ENCODE data around the gene PIGK. TPM values are rescaled to one million over a fixed set of nuclear protein-coding genes. Genes with fewer than 3 reads are reported as not detected.
A peak's percentile ranks its signal among the peaks of the same experiment; 100 is the strongest.

PIGK gene
- total RNA-seq, 2 experiments from 2014 or later: 8.6 to 17.4 TPM

DNA sequence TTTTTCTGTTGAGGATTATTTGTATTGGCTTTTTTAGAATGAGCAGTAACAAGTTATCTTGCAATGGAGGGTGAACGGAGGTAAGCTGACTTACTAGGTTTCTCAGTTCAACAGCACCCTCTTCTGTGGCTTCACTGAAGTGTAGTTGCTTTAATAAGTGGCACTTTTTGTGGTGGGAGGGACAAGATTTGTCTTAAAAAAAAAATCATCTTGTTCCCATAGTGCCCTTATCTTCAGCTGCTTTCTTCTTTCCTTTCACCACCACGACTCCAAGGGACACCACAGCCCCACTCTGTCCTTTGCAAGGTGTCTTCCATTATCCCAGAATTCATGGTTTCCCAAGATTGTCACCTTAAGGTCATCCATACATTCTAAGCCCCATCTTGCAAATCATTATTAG is 92.9 kb downstream of the PIGK start:
- no peak overlapping the region for H2AFZ ChIP-seq (ENCODE audit: low read length)
- H3K4me2 ChIP-seq (ENCODE audit: low read length): no peak overlapping the region
- H3K79me2 ChIP-seq (ENCODE audit: insufficient read depth, low read depth, low read length): no peaks in the 10 kb centered on the region
- H4K20me1 ChIP-seq (ENCODE audit: insufficient read depth, low read length): no peaks in the 10 kb centered on the region
- peak; percentile 31 for DNase-seq (ENCODE audit: low spot score)
- H3K9me2 ChIP-seq (ENCODE audit: insufficient read depth, low read length): no peaks in the 10 kb centered on the region
- no peak overlapping the region for H3K27ac ChIP-seq (ENCODE audit: low read depth, low read length, poor library complexity, severe bottlenecking)
- no peaks in the 10 kb centered on the region for H3K36me3 ChIP-seq (ENCODE audit: insufficient read depth, low read length)
- POLR2A ChIA-PET: no interaction called here
- no peaks in the 10 kb centered on the region for H3K9me3 ChIP-seq (ENCODE audit: low read length)
- no peaks in the 10 kb centered on the region for H3K4me1 ChIP-seq (ENCODE audit: insufficient read depth, low read length, poor library complexity, severe bottlenecking)
- CTCF ChIA-PET (ENCODE audit: unreplicated experiment): no interaction called here
- H3K4me3 ChIP-seq (ENCODE audit: low read depth, low read length, poor library complexity, severe bottlenecking): no peak overlapping the region
- TF ChIP-seq EZH2phosphoT487 (IDR thresholded peaks at IDR 0.05; ENCODE audit: borderline replicate concordance, low read depth, low read length): no peak
- TF ChIP-seq, protein P1, sequence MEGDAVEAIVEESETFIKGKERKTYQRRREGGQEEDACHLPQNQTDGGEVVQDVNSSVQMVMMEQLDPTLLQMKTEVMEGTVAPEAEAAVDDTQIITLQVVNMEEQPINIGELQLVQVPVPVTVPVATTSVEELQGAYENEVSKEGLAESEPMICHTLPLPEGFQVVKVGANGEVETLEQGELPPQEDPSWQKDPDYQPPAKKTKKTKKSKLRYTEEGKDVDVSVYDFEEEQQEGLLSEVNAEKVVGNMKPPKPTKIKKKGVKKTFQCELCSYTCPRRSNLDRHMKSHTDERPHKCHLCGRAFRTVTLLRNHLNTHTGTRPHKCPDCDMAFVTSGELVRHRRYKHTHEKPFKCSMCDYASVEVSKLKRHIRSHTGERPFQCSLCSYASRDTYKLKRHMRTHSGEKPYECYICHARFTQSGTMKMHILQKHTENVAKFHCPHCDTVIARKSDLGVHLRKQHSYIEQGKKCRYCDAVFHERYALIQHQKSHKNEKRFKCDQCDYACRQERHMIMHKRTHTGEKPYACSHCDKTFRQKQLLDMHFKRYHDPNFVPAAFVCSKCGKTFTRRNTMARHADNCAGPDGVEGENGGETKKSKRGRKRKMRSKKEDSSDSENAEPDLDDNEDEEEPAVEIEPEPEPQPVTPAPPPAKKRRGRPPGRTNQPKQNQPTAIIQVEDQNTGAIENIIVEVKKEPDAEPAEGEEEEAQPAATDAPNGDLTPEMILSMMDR (conservative IDR thresholded peaks at IDR 0.05; ENCODE audit: low read length): peak; percentile 65
- intact Hi-C loops (cut with micrococcal nuclease; ENCODE audit: unreplicated experiment): loop anchor here (5.0 kb wide), 1 partner anchor 974 kb away; no protein-coding TSS in a partner anchor
- BruUV-seq (replicated peaks): no TSS peak

- Histone ChIP-seq H3K79me2 (ENCODE audit: insufficient read depth, low read depth, low read length) (no peaks in the 10 kb centered on the region), H2AFZ (ENCODE audit: low read length) (no peak overlapping the region), H3K9me2 (ENCODE audit: insufficient read depth, low read length) (no peaks in the 10 kb centered on the region), H3K4me3 (ENCODE audit: low read depth, low read length, poor library complexity, severe bottlenecking) (no peak overlapping the region), H3K27ac (ENCODE audit: low read depth, low read length, poor library complexity, severe bottlenecking) (no peak overlapping the region), H3K36me3 (ENCODE audit: insufficient read depth, low read length) (no peaks in the 10 kb centered on the region), H4K20me1 (ENCODE audit: insufficient read depth, low read length) (no peaks in the 10 kb centered on the region), H3K4me2 (ENCODE audit: low read length) (no peak overlapping the region), H3K9me3 (ENCODE audit: low read length) (no peaks in the 10 kb centered on the region), H3K4me1 (ENCODE audit: insufficient read depth, low read length, poor library complexity, severe bottlenecking) (no peaks in the 10 kb centered on the region)
- TF ChIP-seq EZH2phosphoT487 (IDR thresholded peaks at IDR 0.05; ENCODE audit: borderline replicate concordance, low read depth, low read length): no peak
- TF ChIP-seq, protein P1 (conservative IDR thresholded peaks at IDR 0.05; ENCODE audit: low read length): no peak
- no peak for DNase-seq (ENCODE audit: low spot score)
- CTCF ChIA-PET (ENCODE audit: unreplicated experiment): no interaction called here
- BruUV-seq (replicated peaks): no TSS peak
- intact Hi-C loops (cut with micrococcal nuclease; ENCODE audit: unreplicated experiment): no loop called here
- POLR2A ChIA-PET: interaction anchor here (0.7 to 1.0 kb wide), 2 partner anchors 147 to 1035 kb away, joined by 3 read pairs; no protein-coding TSS in a partner anchor
Measured at GRCh38 chr1:77121503-77121902, 97.7 kb downstream of the PIGK start.

DNA sequence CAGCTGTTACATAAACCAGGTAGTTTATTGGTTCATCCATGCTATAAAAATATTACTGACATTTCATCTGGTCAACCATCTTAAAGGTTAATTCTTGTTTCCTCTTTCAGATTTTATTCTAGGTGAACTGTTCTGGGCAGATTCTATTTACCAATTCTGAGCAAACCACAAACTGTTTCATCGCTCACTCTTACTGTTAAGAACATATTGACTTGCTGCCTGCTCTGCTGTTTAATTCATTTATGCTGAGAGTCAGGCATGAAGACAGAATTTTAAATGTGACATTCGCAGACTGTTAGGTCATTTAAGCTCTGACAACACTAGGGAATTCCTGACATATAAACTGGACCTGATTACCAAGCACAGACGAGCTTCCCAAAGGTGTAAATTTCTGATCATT is 98.3 kb downstream of the PIGK start:
- no peaks in the 10 kb centered on the region for H4K20me1 ChIP-seq (ENCODE audit: insufficient read depth, low read length)
- no peaks in the 10 kb centered on the region for H3K4me1 ChIP-seq (ENCODE audit: insufficient read depth, low read length, poor library complexity, severe bottlenecking)
- POLR2A ChIA-PET: interaction anchor here (0.7 kb wide), 1 partner anchor 1036 kb away, joined by 3 read pairs; no protein-coding TSS in a partner anchor
- H3K4me2 ChIP-seq (ENCODE audit: low read length): no peak overlapping the region
- TF ChIP-seq EZH2phosphoT487 (IDR thresholded peaks at IDR 0.05; ENCODE audit: borderline replicate concordance, low read depth, low read length): no peak
- TF ChIP-seq, protein P1 (conservative IDR thresholded peaks at IDR 0.05; ENCODE audit: low read length): no peak
- no TSS peak for BruUV-seq (replicated peaks)
- no peak for DNase-seq (ENCODE audit: low spot score)
- H3K27ac ChIP-seq (ENCODE audit: low read depth, low read length, poor library complexity, severe bottlenecking): no peak overlapping the region
- H2AFZ ChIP-seq (ENCODE audit: low read length): no peak overlapping the region
- H3K9me2 ChIP-seq (ENCODE audit: insufficient read depth, low read length): no peaks in the 10 kb centered on the region
- no peaks in the 10 kb centered on the region for H3K9me3 ChIP-seq (ENCODE audit: low read length)
- H3K4me3 ChIP-seq (ENCODE audit: low read depth, low read length, poor library complexity, severe bottlenecking): no peak overlapping the region
- H3K79me2 ChIP-seq (ENCODE audit: insufficient read depth, low read depth, low read length): no peaks in the 10 kb centered on the region
- intact Hi-C loops (cut with micrococcal nuclease; ENCODE audit: unreplicated experiment): no loop called here
- no peaks in the 10 kb centered on the region for H3K36me3 ChIP-seq (ENCODE audit: insufficient read depth, low read length)
- CTCF ChIA-PET (ENCODE audit: unreplicated experiment): no interaction called here
